ENCODE results near the gene BDKRB1. TPM values are rescaled to one million over a fixed set of nuclear protein-coding genes. Genes with fewer than 3 reads are reported as not detected.

Gene BDKRB1
- total and polyA plus RNA-seq, 10 of the 15 experiments (the other 5 are each of a cell fraction or from before 2014, with no cell fraction given): 0.21 TPM; not detected in 9

- Histone ChIP-seq H3K27ac (ENCODE audit: control insufficient read depth, insufficient read depth) (no peak overlapping the region), H3K4me3 (no peak overlapping the region), H3K4me2 (ENCODE audit: control insufficient read depth, insufficient read depth) (no peak overlapping the region), H3K79me2 (ENCODE audit: control insufficient read depth, insufficient read depth, low read length) (no peaks in the 10 kb centered on the region), H3K9ac (ENCODE audit: control insufficient read depth, insufficient read depth, low read length) (no peak overlapping the region), H4K20me1 (ENCODE audit: control insufficient read depth, insufficient read depth) (no peaks in the 10 kb centered on the region), H3K36me3 (ENCODE audit: control insufficient read depth in 2 of 2, insufficient read depth in 2 of 2, low read length in 1 of 2) (no peaks in the 10 kb centered on the region), H3K9me3 (replicated peaks; ENCODE audit: control insufficient read depth, insufficient read depth, low read length) (no peaks in the 10 kb centered on the region; the same call in 2 of the 3 replicates), H3K4me1 (ENCODE audit: control insufficient read depth, insufficient read depth, low read length) (no peaks in the 10 kb centered on the region), H2AFZ (ENCODE audit: control insufficient read depth, low read depth, low read length) (no peak overlapping the region), H3K27me3 (replicated peaks in 1 of 2; ENCODE audit: control insufficient read depth in 2 of 2, insufficient read depth in 2 of 2, low read length in 1 of 2) (no peaks in the 10 kb centered on the region)
- ATAC-seq: no peak
- CTCF ChIA-PET: interaction anchor here (0.7 to 5.6 kb wide), 12 partner anchors 12 to 711 kb away, joined by 3 to 71 read pairs (median 5); no protein-coding TSS in a partner anchor
- 37% methylated on average over 5 of the region's 5 CpGs for WGBS (ENCODE audit: insufficient coverage, insufficient replicate concordance, low lambda C conversion rate, missing lambda C conversion rate)
- RAD21 ChIA-PET (ENCODE audit: unreplicated experiment): interaction anchor here (0.8 to 2.9 kb wide), 4 partner anchors 59 to 175 kb away, joined by 3 to 14 read pairs (median 3); no protein-coding TSS in a partner anchor
- DNase-seq (ENCODE audit: low read depth, low spot score): no peak
- no peak for FAIRE-seq
- in situ Hi-C loops (cut with MboI): loop anchor here (5.0 kb wide), 1 partner anchor 711 kb away; no protein-coding TSS in a partner anchor
- POLR2A ChIA-PET: no interaction called here
- SMC1A ChIA-PET (ENCODE audit: uncharacterized antibody, unreplicated experiment): interaction anchor here (1.5 to 4.3 kb wide), 5 partner anchors 12 to 715 kb away, joined by 4 to 29 read pairs (median 6); no protein-coding TSS in a partner anchor
- intact Hi-C loops (cut with micrococcal nuclease; ENCODE audit: unreplicated experiment): loop anchor here (2.0 kb wide), 1 partner anchor 275 kb away; no protein-coding TSS in a partner anchor
- BruUV-seq (replicated peaks): no TSS peak
- TF ChIP-seq CEBPB (IDR thresholded peaks at IDR 0.05; ENCODE audit: borderline replicate concordance in 1 of 2, low read depth in 2 of 2, low read length in 2 of 2): no peak
- TF ChIP-seq EED (IDR thresholded peaks at IDR 0.05; ENCODE audit: low read depth): no peak
- TF ChIP-seq KLF5 (IDR thresholded peaks at IDR 0.05; ENCODE audit: partially characterized antibody): no peak
- no peak for TF ChIP-seq ZNF274 (IDR thresholded peaks at IDR 0.05; ENCODE audit: insufficient read depth, insufficient read length)
- TF ChIP-seq KAT2A (conservative IDR thresholded peaks at IDR 0.05; ENCODE audit: control insufficient read depth, low read depth, low read length): no peak
- TF ChIP-seq USF1 (IDR thresholded peaks at IDR 0.05; ENCODE audit: borderline replicate concordance, extremely low read length, insufficient read depth, low read depth, low read length): no peak
- no peak for TF ChIP-seq BMI1 (IDR thresholded peaks at IDR 0.05; ENCODE audit: borderline replicate concordance)
- TF ChIP-seq BHLHE40 (IDR thresholded peaks at IDR 0.05; ENCODE audit: borderline replicate concordance in 1 of 2, low read depth in 2 of 2, low read length in 1 of 2): no peak
- TF ChIP-seq HDGF (IDR thresholded peaks at IDR 0.05): no peak
- no peak for TF ChIP-seq IRF4 (IDR thresholded peaks at IDR 0.05; ENCODE audit: low read depth, low read length)
- TF ChIP-seq SREBF1 (IDR thresholded peaks at IDR 0.05; ENCODE audit: low read length): no peak
- TF ChIP-seq ATF2 (IDR thresholded peaks at IDR 0.05; ENCODE audit: low read length): no peak
- TF ChIP-seq USF2 (IDR thresholded peaks at IDR 0.05; ENCODE audit: borderline replicate concordance, low read depth, low read length): no peak
- TF ChIP-seq NKRF (conservative IDR thresholded peaks at IDR 0.05): no peak
- TF ChIP-seq EGR1 (IDR thresholded peaks at IDR 0.05; ENCODE audit: borderline replicate concordance in 1 of 2, low read depth in 2 of 2, low read length in 2 of 2): no peak
- TF ChIP-seq ZBTB33 (IDR thresholded peaks at IDR 0.05): no peak
- TF ChIP-seq POLR2A (IDR thresholded peaks at IDR 0.05; ENCODE audit: low read depth, low read length): no peak
These were observed 17.6 kb downstream of the BDKRB1 start for GRCh38 chr14:96273629-96274028.
